SIG-M5 (cell line): ENCODE data around the gene SPRR4.

Experiments
- DNase-seq: peaks from one replicate; lab custom pipeline; 2025; lab: John Stamatoyannopoulos, UW

Gene SPRR4

GRCh38 chr1:152970495-152970894 lies at the start of gene SPRR4:
TSS of gene SPRR4 (plus strand) at chr1:152970648. CDS start at chr1:152971891, 1,243 bp downstream.
- DNase-seq = no peak

- DNase-seq = no peak
These were observed 46.3 kb upstream of the SPRR4 start for GRCh38 chr1:152924191-152924590.

- DNase-seq = no peak
These were observed 44.4 kb upstream of the SPRR4 start for GRCh38 chr1:152926091-152926490.

GRCh38 chr1:152928671-152929070 lies 41.8 kb upstream of the SPRR4 start:
- no peak for DNase-seq

- DNase-seq = no peak
These were observed 38.2 kb upstream of the SPRR4 start for GRCh38 chr1:152932170-152932811.

GRCh38 chr1:152933196-152933595 lies 37.3 kb upstream of the SPRR4 start:
- no peak for DNase-seq

- DNase-seq = no peak
These were observed 29.8 kb upstream of the SPRR4 start for GRCh38 chr1:152940614-152941013.

GRCh38 chr1:152941037-152941711 lies 29.3 kb upstream of the SPRR4 start:
- DNase-seq = no peak

GRCh38 chr1:152942161-152942560 lies 28.3 kb upstream of the SPRR4 start:
- no peak for DNase-seq

- no peak for DNase-seq
These were observed 24.2 kb upstream of the SPRR4 start for GRCh38 chr1:152946248-152946647.

GRCh38 chr1:152946651-152947256 lies 23.7 kb upstream of the SPRR4 start, which contains the start of gene SPRR5:
TSS of gene SPRR5 (plus strand) at chr1:152947206. CDS start at chr1:152948555, 1,349 bp downstream.
- no peak for DNase-seq

GRCh38 chr1:152951711-152952110 lies 18.7 kb upstream of the SPRR4 start:
- DNase-seq = no peak

GRCh38 chr1:152953761-152954160 lies 16.7 kb upstream of the SPRR4 start:
- DNase-seq = no peak

- DNase-seq = no peak
These were observed 16.0 kb upstream of the SPRR4 start for GRCh38 chr1:152954436-152954835.

GRCh38 chr1:152957561-152957960 lies 12.9 kb upstream of the SPRR4 start:
- DNase-seq = no peak

GRCh38 chr1:152959273-152959672 lies 11.2 kb upstream of the SPRR4 start:
- DNase-seq = no peak

GRCh38 chr1:152959801-152960451 lies 10.5 kb upstream of the SPRR4 start:
- no peak for DNase-seq

- DNase-seq = no peak
These were observed 9.9 kb upstream of the SPRR4 start for GRCh38 chr1:152960452-152961044.

- no peak for DNase-seq
These were observed 9.1 kb upstream of the SPRR4 start for GRCh38 chr1:152961226-152961891.

GRCh38 chr1:152962876-152963415 lies 7.5 kb upstream of the SPRR4 start:
- no peak for DNase-seq

- DNase-seq = no peak
These were observed 5.9 kb upstream of the SPRR4 start for GRCh38 chr1:152964536-152964935.
